HepG2 (cell line): ENCODE measurements around the gene NT5C. TPM values are rescaled to one million over a fixed set of nuclear protein-coding genes. Genes with fewer than 3 reads are reported as not detected.

Source experiments
- ATAC-seq: fragments of 200-7000 bp; cut with Tn5 transposase; 3 replicates; pipeline ENCODE4 v1.9.1; 2020; ENCODE audit warnings: mild to moderate bottlenecking, moderate library complexity
- BruUV-seq: library from RNA; stranded (reverse); fragments of 400-500 nt; replicated peaks from 2 replicates; lab custom pipeline; 2021; lab: Mats Ljungman, UMichigan
- CTCF ChIA-PET: fragments of 300-600 bp; formaldehyde crosslinking; extraction: SDS; loops from one replicate; lab custom pipeline; 2021; ENCODE audit warnings: low total read pairs, inconsistent platforms, low intra/inter-chr PET ratio; lab: Yijun Ruan, JAX
- POLR2A ChIA-PET: fragments of 350-600 bp; sonication (Branson Sonifier 250); formaldehyde crosslinking; loops from one replicate; lab custom pipeline; 2020; ENCODE audit warnings: antibody characterized with exemption, inconsistent platforms; lab: Yijun Ruan, JAX
- DNase-seq: peaks from one replicate; pipeline ENCODE4 v3.0.0-alpha.2; 2015; ENCODE audit warnings: low spot score
- FAIRE-seq: peaks from 3 replicates; lab custom pipeline; 2011; peaks lifted over from hg19 to GRCh38; lab: Jason Lieb, UNC
- H2AFZ ChIP-seq: one replicate; pipeline ENCODE4 v1.6.1; 2011; ENCODE audit warnings: low read length, inconsistent platforms
- H3K27ac ChIP-seq: fragments of 300-600 bp; 3 replicates; pipeline ENCODE4 v1.8.0; 2011; ENCODE audit warnings: mixed run types, mild to moderate bottlenecking, mixed read lengths, low read length, inconsistent platforms; ENCODE audit not compliant: insufficient read depth; ENCODE audit errors: extremely low read length
- H3K27me3 ChIP-seq, 2 experiments: fragments of 200-600 bp in 1 of 2; 2 replicates in 1 of 2; 3 replicates in 1 of 2; pipeline versions ENCODE4 v1.6.0 to v1.8.0; 2011; ENCODE audit warnings: low read length in 2 of 2, mild to moderate bottlenecking in 2 of 2, moderate library complexity in 2 of 2, inconsistent platforms in 1 of 2; ENCODE audit not compliant: insufficient read depth in 2 of 2, control insufficient read depth in 1 of 2
- H3K36me3 ChIP-seq, 2 experiments: fragments of 200-600 bp in 1 of 2; replicated peaks in 1 of 2; 2 replicates in 1 of 2; 3 replicates in 1 of 2; pipeline versions ENCODE4 v1.5.1 to v1.8.0; 2011; ENCODE audit warnings: low read length in 2 of 2, inconsistent platforms in 1 of 2; ENCODE audit not compliant: insufficient read depth in 2 of 2, control insufficient read depth in 1 of 2
- H3K4me1 ChIP-seq: 2 replicates; pipeline ENCODE4 v1.5.1; 2012; ENCODE audit warnings: low read length, inconsistent platforms; ENCODE audit not compliant: insufficient read depth
- H3K4me2 ChIP-seq: 2 replicates; pipeline ENCODE4 v1.6.0; 2011; ENCODE audit warnings: low read depth, low read length, inconsistent platforms
- H3K4me3 ChIP-seq, 3 experiments: fragments of 200-600 bp in 1 of 3; sonication (generic), shearing (Covaris generic) in 1 of 3; replicated peaks in 1 of 3; 2 replicates each; pipeline ENCODE4 v1.5.1; 2011 to 2016; ENCODE audit warnings: low read length in 3 of 3, inconsistent platforms in 2 of 3, low read depth in 2 of 3, mild to moderate bottlenecking in 2 of 3, control low read depth in 1 of 3, mixed read lengths in 1 of 3; ENCODE audit not compliant: insufficient read depth in 1 of 3
- H3K79me2 ChIP-seq: one replicate; pipeline ENCODE4 v1.6.1; 2011; ENCODE audit warnings: low read length, inconsistent platforms; ENCODE audit not compliant: insufficient read depth
- H3K9ac ChIP-seq: 2 replicates; pipeline ENCODE4 v1.6.0; 2011; ENCODE audit warnings: mild to moderate bottlenecking, low read depth, low read length, inconsistent platforms; ENCODE audit not compliant: insufficient read depth
- H3K9me3 ChIP-seq: 2 replicates; pipeline ENCODE4 v1.5.1; 2012; ENCODE audit warnings: mild to moderate bottlenecking, low read length
- H4K20me1 ChIP-seq: 2 replicates; pipeline ENCODE4 v1.6.0; 2011; ENCODE audit warnings: inconsistent platforms, mild to moderate bottlenecking, low read length, moderate library complexity; ENCODE audit not compliant: insufficient read depth
- BCL6 ChIP-seq: IDR thresholded peaks from 2 replicates; pipeline ENCODE4 v1.6.1; 2016; ENCODE audit warnings: missing genetic modification reagents, missing compliant biosample characterization
- CBFB ChIP-seq: sonication (generic); formaldehyde crosslinking; IDR thresholded peaks from 2 replicates; pipeline ENCODE4 v1.4.0; 2020; ENCODE audit warnings: missing genetic modification reagents
- DMAP1 ChIP-seq: IDR thresholded peaks from 2 replicates; pipeline ENCODE4 v1.6.1; 2016
- ELF3 ChIP-seq: IDR thresholded peaks from 2 replicates; pipeline ENCODE4 v1.6.1; 2016; ENCODE audit warnings: missing genetic modification reagents, missing compliant biosample characterization
- GABPB1 ChIP-seq: IDR thresholded peaks from 2 replicates; pipeline ENCODE4 v1.6.1; 2016; ENCODE audit warnings: mild to moderate bottlenecking, missing genetic modification reagents, moderate library complexity, missing compliant biosample characterization
- HNRNPK ChIP-seq: fragments of 200-400 bp; formaldehyde crosslinking; IDR thresholded peaks from 2 replicates; pipeline ENCODE4 v1.6.1; 2018; ENCODE audit warnings: low read length, low read depth, moderate library complexity, mild to moderate bottlenecking; ENCODE audit not compliant: poor library complexity, severe bottlenecking
- NRL ChIP-seq: sonication (generic); formaldehyde crosslinking; IDR thresholded peaks from 2 replicates; pipeline ENCODE4 v1.5.0; 2020; ENCODE audit warnings: missing genetic modification reagents, mild to moderate bottlenecking, moderate library complexity, borderline replicate concordance
- PCBP1 ChIP-seq: fragments of 200-400 bp; formaldehyde crosslinking; IDR thresholded peaks from 2 replicates; pipeline ENCODE4 v1.6.1; 2017; ENCODE audit warnings: mild to moderate bottlenecking, low read depth, low read length, borderline replicate concordance
- PCBP2 ChIP-seq: fragments of 200-400 bp; formaldehyde crosslinking; optimal IDR thresholded peaks from 2 replicates; pipeline ENCODE3; 2018; ENCODE audit warnings: low read length, low read depth; ENCODE audit not compliant: poor library complexity, severe bottlenecking
- SMARCE1 ChIP-seq: fragments of 450-650 bp; IDR thresholded peaks from 2 replicates; pipeline ENCODE4 v1.6.1; 2017; ENCODE audit warnings: borderline replicate concordance
- TBP ChIP-seq: sonication (generic); formaldehyde crosslinking; IDR thresholded peaks from 2 replicates; pipeline ENCODE4 v1.5.0; 2020; ENCODE audit warnings: missing genetic modification reagents
- TBX2 ChIP-seq: sonication (generic); formaldehyde crosslinking; IDR thresholded peaks from 2 replicates; pipeline ENCODE4 v1.5.0; 2020; ENCODE audit warnings: missing genetic modification reagents, mild to moderate bottlenecking, borderline replicate concordance
- ZIK1 ChIP-seq: sonication (generic); formaldehyde crosslinking; IDR thresholded peaks from 2 replicates; pipeline ENCODE4 v1.5.0; 2020; ENCODE audit warnings: mild to moderate bottlenecking, low read depth, missing genetic modification reagents, borderline replicate concordance
- ZNF343 ChIP-seq: sonication (generic); formaldehyde crosslinking; IDR thresholded peaks from 2 replicates; pipeline ENCODE4 v1.4.0; 2020; ENCODE audit warnings: mild to moderate bottlenecking, missing genetic modification reagents
- ZNF766 ChIP-seq: sonication (generic); formaldehyde crosslinking; IDR thresholded peaks from 2 replicates; pipeline ENCODE4 v1.5.0; 2020; ENCODE audit warnings: missing genetic modification reagents, borderline replicate concordance
- WGBS: methylation state at CpG from one replicate; pipeline ENCODE4 v1.1.6; 2017; ENCODE audit warnings: low lambda C conversion rate; 5-methylcytosine and 5-hydroxymethylcytosine counted together
- in situ Hi-C: cut with HindIII; loops from 2 replicates; pipeline ENCODE4 v1.10.0; 2017; ENCODE audit warnings: low pct_unique_long_range_greater_than_20kb; ENCODE audit not compliant: extremely low pct_ligation_motif_present
- intact Hi-C: fragments of 100-400 bp; cut with micrococcal nuclease; formaldehyde crosslinking; loops from one replicate; pipeline ENCODE4 v1.10.0; 2022; ENCODE audit not compliant: unreplicated experiment
- polyA plus RNA-seq, 8 experiments: library from polyadenylated mRNA; depleted of rRNA in 3 of 8; stranded (reverse) in 7 of 8; unstranded in 1 of 8; fragments of >200 nt; fragmentation: Illumina TruSeq in 4 of 8; extraction: Trizol in 4 of 8; gene quantifications; 2 replicates each; pipeline versions ENCODE4 v1.2.1 to v1.2.3, GENCODE V29; 2011 to 2016; ENCODE audit warnings: low read depth in 4 of 8, missing spikeins in 1 of 8, mixed read lengths in 1 of 8; ENCODE audit not compliant: insufficient read depth in 1 of 8
- total RNA-seq, 5 experiments: library from RNA; depleted of rRNA; stranded (reverse); fragments of >200 nt; fragmentation: Illumina TruSeq; extraction: Trizol; gene quantifications; 2 replicates each; pipeline ENCODE4 v1.2.3, GENCODE V29; 2016; ENCODE audit warnings: low read depth in 1 of 5
- TF ChIP-seq, protein P1 (sequence below): sonication (generic); formaldehyde crosslinking; IDR thresholded peaks from 2 replicates; pipeline ENCODE4 v1.5.1; 2020; ENCODE audit warnings: missing genetic modification reagents, mild to moderate bottlenecking, borderline replicate concordance
- TF ChIP-seq, protein P2 (sequence below): sonication (generic); formaldehyde crosslinking; IDR thresholded peaks from 2 replicates; pipeline ENCODE4 v1.8.1; 2023; ENCODE audit warnings: mild to moderate bottlenecking, missing genetic modification reagents

NT5C gene
- total and polyA plus RNA-seq, 2 of the 13 experiments (the other 11 are each of a cell fraction or from before 2014, with no cell fraction given): 42.8 to 48.6 TPM

DNA sequence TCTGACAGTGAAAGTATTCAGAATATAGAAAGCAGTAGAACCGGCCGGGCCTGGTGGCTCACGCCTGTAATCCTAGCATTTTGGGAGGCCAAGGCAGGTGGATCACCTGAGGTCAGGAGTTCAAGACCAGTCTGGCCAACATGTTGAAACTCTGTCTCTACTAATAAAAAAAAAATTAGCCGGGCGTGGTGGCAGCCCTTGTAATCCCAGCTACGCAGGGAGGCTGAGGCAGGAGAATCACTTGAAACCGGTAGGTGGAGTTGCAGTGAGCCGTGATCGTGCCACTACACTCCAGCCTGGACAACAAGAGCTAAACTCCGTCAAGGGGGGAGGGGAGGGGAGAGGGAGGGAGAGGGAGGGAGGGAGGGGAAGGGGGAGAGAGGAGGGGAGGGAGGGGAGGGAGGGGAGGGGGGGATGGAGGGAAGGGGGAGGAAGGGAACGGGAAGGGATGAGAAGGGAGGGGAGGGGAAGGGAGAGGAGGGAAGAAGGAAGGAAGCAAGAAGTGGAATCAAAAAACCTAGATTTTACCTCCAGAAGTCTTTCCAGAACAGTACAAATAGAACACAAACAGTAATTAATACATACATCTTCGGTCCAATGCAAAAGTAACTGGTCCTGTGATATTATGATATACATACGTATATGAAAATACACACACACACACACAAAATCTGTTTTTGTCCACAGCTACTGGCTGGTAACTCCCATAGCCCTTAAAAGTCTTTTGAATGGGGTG, 10.9 kb upstream of the NT5C start:
- no peaks in the 10 kb centered on the region for H3K9me3 ChIP-seq
- TF ChIP-seq HNRNPK (peak; percentile 96), PCBP2 (peak; percentile 95), PCBP1 (0 out of 2 replicates have a peak, but pooled peaks have one; percentile 69), ELF3 (CRISPR knock-in tag) (no peak), NRL (no peak)
- TF ChIP-seq, all 625 proteins: peak for 3
- H3K27ac ChIP-seq: no peak overlapping the region
- ChIA-PET CTCF (no interaction called here), POLR2A (interaction anchor here (1.3 kb wide), 1 partner anchor 11 kb away, joined by 4 read pairs; the partner anchor contains the start of gene NT5C)
- FAIRE-seq: peak; percentile 4
- no peaks in the 10 kb centered on the region for H3K4me1 ChIP-seq
- no peak overlapping the region for H3K4me3 ChIP-seq
- DNase-seq: no peak
- H3K9ac ChIP-seq: no peak overlapping the region
- intact Hi-C loops (no loop called here), in situ Hi-C loops (no loop called here)
- peaks cover 33 to 81% of the 10 kb centered on the region in 2 experiments for H3K36me3 ChIP-seq
- BruUV-seq: no TSS peak
- WGBS: 96% methylated on average over 13 of the region's 13 CpGs
- H3K79me2 ChIP-seq: no peaks in the 10 kb centered on the region
- no peaks in the 10 kb centered on the region for H4K20me1 ChIP-seq
- ATAC-seq: no peak
- H2AFZ ChIP-seq: no peak overlapping the region
- H3K4me2 ChIP-seq: no peak overlapping the region
- no peaks in the 10 kb centered on the region for H3K27me3 ChIP-seq

DNA sequence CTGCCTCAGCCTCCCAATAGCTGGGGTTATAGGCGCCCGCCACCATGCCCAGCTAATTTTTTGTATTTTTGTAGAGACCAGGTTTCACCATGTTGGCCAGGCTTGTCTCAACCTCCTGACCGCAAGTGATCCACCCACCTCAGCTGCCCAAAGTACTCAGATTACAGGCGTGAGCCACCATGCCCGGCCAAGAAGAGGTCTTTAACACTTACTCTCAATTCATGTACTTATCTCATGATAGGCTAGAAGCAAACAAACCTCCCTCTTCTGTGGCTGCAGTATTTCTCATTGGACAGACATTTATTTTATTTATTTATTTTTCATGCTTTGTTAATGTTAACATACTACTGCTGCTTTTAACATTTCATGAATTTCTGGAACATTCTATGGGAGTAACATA, 7.0 kb upstream of the NT5C start:
- no peak for FAIRE-seq
- CTCF ChIA-PET: no interaction called here

More for the DNA sequence above, 7.0 kb upstream of the NT5C start:
- H3K9me3 ChIP-seq: no peaks in the 10 kb centered on the region
- in situ Hi-C loops (no loop called here), intact Hi-C loops (no loop called here)
- H3K79me2 ChIP-seq: no peaks in the 10 kb centered on the region
- H3K27ac ChIP-seq: no peak overlapping the region
- no TSS peak for BruUV-seq
- no peak overlapping the region for H3K9ac ChIP-seq
- DNase-seq (no peak), ATAC-seq (no peak)
- TF ChIP-seq GABPB1 (CRISPR knock-in tag) (no peak), ZIK1 (CRISPR knock-in tag) (no peak), BCL6 (CRISPR knock-in tag) (no peak), ZNF766 (CRISPR knock-in tag) (no peak), SMARCE1 (no peak), ZNF343 (CRISPR knock-in tag) (no peak), TBP (CRISPR knock-in tag) (no peak), DMAP1 (CRISPR knock-in tag) (no peak), TBX2 (CRISPR knock-in tag) (no peak), CBFB (CRISPR knock-in tag) (no peak)
- TF ChIP-seq, protein P1, sequence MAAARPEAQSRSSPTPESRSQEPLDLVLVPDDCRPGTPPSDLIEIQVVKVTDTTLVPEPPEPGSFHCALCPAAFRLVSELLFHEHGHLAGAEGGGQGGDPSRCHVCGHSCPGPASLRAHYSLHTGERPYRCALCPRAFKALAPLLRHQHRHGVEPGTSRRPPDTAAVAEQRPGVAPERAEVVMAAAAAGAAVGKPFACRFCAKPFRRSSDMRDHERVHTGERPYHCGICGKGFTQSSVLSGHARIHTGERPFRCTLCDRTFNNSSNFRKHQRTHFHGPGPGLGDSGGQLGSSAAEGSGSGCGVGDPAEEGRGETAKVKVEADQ (CRISPR knock-in tag): no peak
- TF ChIP-seq, protein P2, sequence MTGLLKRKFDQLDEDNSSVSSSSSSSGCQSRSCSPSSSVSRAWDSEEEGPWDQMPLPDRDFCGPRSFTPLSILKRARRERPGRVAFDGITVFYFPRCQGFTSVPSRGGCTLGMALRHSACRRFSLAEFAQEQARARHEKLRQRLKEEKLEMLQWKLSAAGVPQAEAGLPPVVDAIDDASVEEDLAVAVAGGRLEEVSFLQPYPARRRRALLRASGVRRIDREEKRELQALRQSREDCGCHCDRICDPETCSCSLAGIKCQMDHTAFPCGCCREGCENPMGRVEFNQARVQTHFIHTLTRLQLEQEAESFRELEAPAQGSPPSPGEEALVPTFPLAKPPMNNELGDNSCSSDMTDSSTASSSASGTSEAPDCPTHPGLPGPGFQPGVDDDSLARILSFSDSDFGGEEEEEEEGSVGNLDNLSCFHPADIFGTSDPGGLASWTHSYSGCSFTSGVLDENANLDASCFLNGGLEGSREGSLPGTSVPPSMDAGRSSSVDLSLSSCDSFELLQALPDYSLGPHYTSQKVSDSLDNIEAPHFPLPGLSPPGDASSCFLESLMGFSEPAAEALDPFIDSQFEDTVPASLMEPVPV: no peak
- H3K36me3 ChIP-seq: peaks cover 16 to 57% of the 10 kb centered on the region in 2 experiments
- H3K4me1 ChIP-seq: peaks cover 1% of the 10 kb centered on the region
- no peak overlapping the region for H3K4me3 ChIP-seq
- H2AFZ ChIP-seq: no peak overlapping the region
- H4K20me1 ChIP-seq: no peaks in the 10 kb centered on the region
- POLR2A ChIA-PET: interaction anchor here (0.8 kb wide), 1 partner anchor 16 kb away, joined by 3 read pairs; no protein-coding TSS in a partner anchor
- no peak overlapping the region for H3K4me2 ChIP-seq
- no peaks in the 10 kb centered on the region for H3K27me3 ChIP-seq
- 91% methylated on average over 5 of the region's 5 CpGs for WGBS
